HepG2 (cell line): Measurements from ENCODE around the gene F2RL3. TPM values are rescaled to one million over a fixed set of nuclear protein-coding genes. Genes with fewer than 3 reads are reported as not detected.

ENCODE experiments used
- ATAC-seq: fragments of 200-7000 bp; cut with Tn5 transposase; 3 replicates; pipeline ENCODE4 v1.9.1; 2020; ENCODE audit warnings: mild to moderate bottlenecking, moderate library complexity
- BruUV-seq: library from RNA; stranded (reverse); fragments of 400-500 nt; replicated peaks from 2 replicates; lab custom pipeline; 2021; lab: Mats Ljungman, UMichigan
- CTCF ChIA-PET: fragments of 300-600 bp; formaldehyde crosslinking; extraction: SDS; loops from one replicate; lab custom pipeline; 2021; ENCODE audit warnings: low total read pairs, inconsistent platforms, low intra/inter-chr PET ratio; lab: Yijun Ruan, JAX
- POLR2A ChIA-PET: fragments of 350-600 bp; sonication (Branson Sonifier 250); formaldehyde crosslinking; loops from one replicate; lab custom pipeline; 2020; ENCODE audit warnings: antibody characterized with exemption, inconsistent platforms; lab: Yijun Ruan, JAX
- DNase-seq: peaks from one replicate; pipeline ENCODE4 v3.0.0-alpha.2; 2015; ENCODE audit warnings: low spot score
- FAIRE-seq: peaks from 3 replicates; lab custom pipeline; 2011; peaks lifted over from hg19 to GRCh38; lab: Jason Lieb, UNC
- H2AFZ ChIP-seq: one replicate; pipeline ENCODE4 v1.6.1; 2011; ENCODE audit warnings: low read length, inconsistent platforms
- H3K27ac ChIP-seq: fragments of 300-600 bp; 3 replicates; pipeline ENCODE4 v1.8.0; 2011; ENCODE audit warnings: mixed run types, mild to moderate bottlenecking, mixed read lengths, low read length, inconsistent platforms; ENCODE audit not compliant: insufficient read depth; ENCODE audit errors: extremely low read length
- H3K27me3 ChIP-seq, 2 experiments: fragments of 200-600 bp in 1 of 2; 2 replicates in 1 of 2; 3 replicates in 1 of 2; pipeline versions ENCODE4 v1.6.0 to v1.8.0; 2011; ENCODE audit warnings: low read length in 2 of 2, mild to moderate bottlenecking in 2 of 2, moderate library complexity in 2 of 2, inconsistent platforms in 1 of 2; ENCODE audit not compliant: insufficient read depth in 2 of 2, control insufficient read depth in 1 of 2
- H3K36me3 ChIP-seq, 2 experiments: fragments of 200-600 bp in 1 of 2; replicated peaks in 1 of 2; 2 replicates in 1 of 2; 3 replicates in 1 of 2; pipeline versions ENCODE4 v1.5.1 to v1.8.0; 2011; ENCODE audit warnings: low read length in 2 of 2, inconsistent platforms in 1 of 2; ENCODE audit not compliant: insufficient read depth in 2 of 2, control insufficient read depth in 1 of 2
- H3K4me1 ChIP-seq: 2 replicates; pipeline ENCODE4 v1.5.1; 2012; ENCODE audit warnings: low read length, inconsistent platforms; ENCODE audit not compliant: insufficient read depth
- H3K4me2 ChIP-seq: 2 replicates; pipeline ENCODE4 v1.6.0; 2011; ENCODE audit warnings: low read depth, low read length, inconsistent platforms
- H3K4me3 ChIP-seq, 3 experiments: fragments of 200-600 bp in 1 of 3; sonication (generic), shearing (Covaris generic) in 1 of 3; replicated peaks in 1 of 3; 2 replicates each; pipeline ENCODE4 v1.5.1; 2011 to 2016; ENCODE audit warnings: low read length in 3 of 3, inconsistent platforms in 2 of 3, low read depth in 2 of 3, mild to moderate bottlenecking in 2 of 3, control low read depth in 1 of 3, mixed read lengths in 1 of 3; ENCODE audit not compliant: insufficient read depth in 1 of 3
- H3K79me2 ChIP-seq: one replicate; pipeline ENCODE4 v1.6.1; 2011; ENCODE audit warnings: low read length, inconsistent platforms; ENCODE audit not compliant: insufficient read depth
- H3K9ac ChIP-seq: 2 replicates; pipeline ENCODE4 v1.6.0; 2011; ENCODE audit warnings: mild to moderate bottlenecking, low read depth, low read length, inconsistent platforms; ENCODE audit not compliant: insufficient read depth
- H3K9me3 ChIP-seq: 2 replicates; pipeline ENCODE4 v1.5.1; 2012; ENCODE audit warnings: mild to moderate bottlenecking, low read length
- H4K20me1 ChIP-seq: 2 replicates; pipeline ENCODE4 v1.6.0; 2011; ENCODE audit warnings: inconsistent platforms, mild to moderate bottlenecking, low read length, moderate library complexity; ENCODE audit not compliant: insufficient read depth
- GMEB1 ChIP-seq: sonication (generic); formaldehyde crosslinking; IDR thresholded peaks from 2 replicates; pipeline ENCODE4 v1.5.1; 2020; ENCODE audit warnings: missing genetic modification reagents, mild to moderate bottlenecking, borderline replicate concordance
- HIVEP1 ChIP-seq: sonication (generic); formaldehyde crosslinking; IDR thresholded peaks from 2 replicates; pipeline ENCODE4 v1.4.0; 2020; ENCODE audit warnings: mild to moderate bottlenecking, missing genetic modification reagents
- LBX2 ChIP-seq: sonication (generic); formaldehyde crosslinking; IDR thresholded peaks from 2 replicates; pipeline ENCODE4 v1.5.0; 2020; ENCODE audit warnings: missing genetic modification reagents, mild to moderate bottlenecking, borderline replicate concordance
- NFRKB ChIP-seq: fragments of 450-650 bp; IDR thresholded peaks from 2 replicates; pipeline ENCODE4 v1.6.1; 2017
- NR2F1 ChIP-seq, 2 experiments: fragments of 450-650 bp in 1 of 2; formaldehyde crosslinking in 1 of 2; IDR thresholded peaks; 2 replicates each; pipeline versions ENCODE4 v1.5.0 to v1.6.1; 2016 to 2020; ENCODE audit warnings: mild to moderate bottlenecking in 1 of 2, missing compliant biosample characterization in 1 of 2, missing genetic modification reagents in 1 of 2, moderate library complexity in 1 of 2
- PAF1 ChIP-seq: IDR thresholded peaks from 2 replicates; pipeline ENCODE4 v1.6.1; 2016; ENCODE audit warnings: missing genetic modification reagents, missing compliant biosample characterization
- PAWR ChIP-seq: sonication (generic); formaldehyde crosslinking; IDR thresholded peaks from 2 replicates; pipeline ENCODE4 v1.4.0; 2020; ENCODE audit warnings: missing genetic modification reagents, mild to moderate bottlenecking, borderline replicate concordance
- REST ChIP-seq, 2 experiments: IDR thresholded peaks; 2 replicates each; pipeline ENCODE4 v1.6.1; 2011 to 2012; ENCODE audit warnings: low read length in 2 of 2, borderline replicate concordance in 1 of 2, low read depth in 1 of 2, mild to moderate bottlenecking in 1 of 2, moderate library complexity in 1 of 2
- RNF219 ChIP-seq: sonication (generic); formaldehyde crosslinking; IDR thresholded peaks from 2 replicates; pipeline ENCODE4 v1.5.0; 2020; ENCODE audit warnings: mild to moderate bottlenecking, missing genetic modification reagents
- SMYD3 ChIP-seq: sonication (generic); formaldehyde crosslinking; IDR thresholded peaks from 2 replicates; pipeline ENCODE4 v1.8.1; 2023; ENCODE audit warnings: mild to moderate bottlenecking, missing genetic modification reagents
- ZBTB43 ChIP-seq: sonication (generic); formaldehyde crosslinking; conservative IDR thresholded peaks from 2 replicates; pipeline ENCODE4 v1.4.0; 2020; ENCODE audit warnings: missing genetic modification reagents
- ZNF574 ChIP-seq: sonication (generic); formaldehyde crosslinking; IDR thresholded peaks from 2 replicates; pipeline ENCODE4 v1.4.0; 2020; ENCODE audit warnings: missing genetic modification reagents
- WGBS: methylation state at CpG from one replicate; pipeline ENCODE4 v1.1.6; 2017; ENCODE audit warnings: low lambda C conversion rate; 5-methylcytosine and 5-hydroxymethylcytosine counted together
- in situ Hi-C: cut with HindIII; loops from 2 replicates; pipeline ENCODE4 v1.10.0; 2017; ENCODE audit warnings: low pct_unique_long_range_greater_than_20kb; ENCODE audit not compliant: extremely low pct_ligation_motif_present
- intact Hi-C: fragments of 100-400 bp; cut with micrococcal nuclease; formaldehyde crosslinking; loops from one replicate; pipeline ENCODE4 v1.10.0; 2022; ENCODE audit not compliant: unreplicated experiment
- polyA plus RNA-seq, 8 experiments: library from polyadenylated mRNA; depleted of rRNA in 3 of 8; stranded (reverse) in 7 of 8; unstranded in 1 of 8; fragments of >200 nt; fragmentation: Illumina TruSeq in 4 of 8; extraction: Trizol in 4 of 8; gene quantifications; 2 replicates each; pipeline versions ENCODE4 v1.2.1 to v1.2.3, GENCODE V29; 2011 to 2016; ENCODE audit warnings: low read depth in 4 of 8, missing spikeins in 1 of 8, mixed read lengths in 1 of 8; ENCODE audit not compliant: insufficient read depth in 1 of 8
- total RNA-seq, 5 experiments: library from RNA; depleted of rRNA; stranded (reverse); fragments of >200 nt; fragmentation: Illumina TruSeq; extraction: Trizol; gene quantifications; 2 replicates each; pipeline ENCODE4 v1.2.3, GENCODE V29; 2016; ENCODE audit warnings: low read depth in 1 of 5

F2RL3 gene
- total and polyA plus RNA-seq, 2 of the 13 experiments (the other 11 are each of a cell fraction or from before 2014, with no cell fraction given) = not detected

GRCh38 chr19:16853066-16853465 is 35.7 kb upstream of the F2RL3 start:
- intact Hi-C loops (no loop called here), in situ Hi-C loops (no loop called here)
- CTCF ChIA-PET = no interaction called here
- ATAC-seq = no peak
- no peak overlapping the region for H3K4me3 ChIP-seq
- no peaks in the 10 kb centered on the region for H3K9me3 ChIP-seq
- H3K4me2 ChIP-seq = no peak overlapping the region
- H3K27ac ChIP-seq = no peak overlapping the region
- no peaks in the 10 kb centered on the region for H3K79me2 ChIP-seq
- BruUV-seq = no TSS peak
- no peaks in the 10 kb centered on the region for H4K20me1 ChIP-seq
- H3K9ac ChIP-seq = no peak overlapping the region
- no peak overlapping the region for H2AFZ ChIP-seq
- H3K4me1 ChIP-seq = no peaks in the 10 kb centered on the region
- H3K27me3 ChIP-seq = no peaks in the 10 kb centered on the region
- no peak for FAIRE-seq
- DNase-seq = no peak
- H3K36me3 ChIP-seq = peaks cover 21 to 65% of the 10 kb centered on the region in 2 experiments
- POLR2A ChIA-PET = no interaction called here
- 93% methylated on average over 6 of the region's 7 CpGs for WGBS
- no peak for TF ChIP-seq NR2F1 (CRISPR knock-in tag; IDR thresholded peaks at IDR 0.05)
- TF ChIP-seq PAF1 (CRISPR knock-in tag) = no peak
- no peak for TF ChIP-seq HIVEP1 (CRISPR knock-in tag)
- no peak for TF ChIP-seq PAWR (CRISPR knock-in tag)
- no peak for TF ChIP-seq GMEB1 (CRISPR knock-in tag)
- TF ChIP-seq RNF219 (CRISPR knock-in tag) = no peak
- no peak for TF ChIP-seq SMYD3 (CRISPR knock-in tag)
- no peak for TF ChIP-seq ZNF574 (CRISPR knock-in tag)
- no peak for TF ChIP-seq REST (IDR thresholded peaks at IDR 0.05; ENCODE audit: borderline replicate concordance in 1 of 2, low read depth in 1 of 2, low read length in 2 of 2)
- no peak for TF ChIP-seq LBX2
- no peak for TF ChIP-seq ZBTB43 (CRISPR knock-in tag)
- no peak for TF ChIP-seq NFRKB
